Breast epithelium (tissue), 4 donors: ENCODE data around the gene DMKN. TPM values are rescaled to one million over a fixed set of nuclear protein-coding genes. Genes with fewer than 3 reads are reported as not detected.
"Not testable (repeated sequence)": the region's sequence is repeated elsewhere in the genome, so short reads cannot be mapped to it uniquely, and the experiment has no call there.

Experiments used
- DNase-seq, 2 donors: peaks; one replicate each; pipeline ENCODE4 v3.0.0-alpha.2; 2019; ENCODE audit warnings: low spot score in 2 of 2
- H3K27ac ChIP-seq, 2 donors: fragments of 200-600 bp; sonication (generic) in 1 of 2; one replicate each; pipeline ENCODE4 v1.5.1; 2016 to 2019; ENCODE audit warnings: mild to moderate bottlenecking in 1 of 2
- H3K27me3 ChIP-seq, 2 donors: fragments of 200-600 bp; sonication (generic) in 1 of 2; one replicate each; pipeline versions ENCODE4 v1.5.1 to v1.6.0; 2017 to 2019; ENCODE audit warnings: control low read depth in 1 of 2, mild to moderate bottlenecking in 1 of 2
- H3K36me3 ChIP-seq: fragments of 200-600 bp; one replicate; pipeline ENCODE4 v1.5.1; 2019
- H3K4me1 ChIP-seq, 2 donors: fragments of 200-600 bp; sonication (generic); one replicate each; pipeline ENCODE4 v1.5.1; 2016 to 2019; ENCODE audit warnings: control low read depth in 1 of 2
- H3K4me3 ChIP-seq, 3 donors: fragments of 200-600 bp; sonication (generic); 1 replicate in 2 of 3; 2 replicates in 1 of 3; pipeline ENCODE4 v1.5.1; 2016 to 2019; ENCODE audit warnings: mild to moderate bottlenecking in 3 of 3, moderate library complexity in 2 of 3
- H3K9me3 ChIP-seq, 2 donors: fragments of 200-600 bp; sonication (generic) in 1 of 2; one replicate each; pipeline ENCODE4 v1.5.1; 2016 to 2019; ENCODE audit warnings: control low read depth in 1 of 2
- CTCF ChIP-seq, 3 donors: fragments of 450-650 bp; IDR thresholded peaks; one replicate each; pipeline ENCODE4 v1.5.1; 2016 to 2017; ENCODE audit warnings: antibody characterized with exemption in 3 of 3, mild to moderate bottlenecking in 3 of 3, moderate library complexity in 3 of 3
- POLR2A ChIP-seq: fragments of 450-650 bp; IDR thresholded peaks from one replicate; pipeline ENCODE4 v1.6.1; 2016; ENCODE audit warnings: antibody characterized with exemption, mild to moderate bottlenecking, moderate library complexity
- POLR2AphosphoS5 ChIP-seq, 3 donors: sonication (generic); formaldehyde crosslinking; IDR thresholded peaks; one replicate each; pipeline ENCODE4 v1.6.1; 2017; ENCODE audit warnings: antibody characterized with exemption in 3 of 3
- intact Hi-C: fragments of 100-400 bp; cut with DNase I; formaldehyde crosslinking; loops from one replicate; pipeline ENCODE4 v1.15.1; 2023; ENCODE audit warnings: low total_unique reads
- total RNA-seq, 3 donors: library from RNA; depleted of rRNA; stranded (reverse); fragments of >200 nt; gene quantifications; one replicate each; pipeline ENCODE4 v1.1.0, GENCODE V29; 2016

The DMKN gene
- total RNA-seq, 3 donors from 2014 or later: 0.96 to 135 (median 61.0) TPM

DNA sequence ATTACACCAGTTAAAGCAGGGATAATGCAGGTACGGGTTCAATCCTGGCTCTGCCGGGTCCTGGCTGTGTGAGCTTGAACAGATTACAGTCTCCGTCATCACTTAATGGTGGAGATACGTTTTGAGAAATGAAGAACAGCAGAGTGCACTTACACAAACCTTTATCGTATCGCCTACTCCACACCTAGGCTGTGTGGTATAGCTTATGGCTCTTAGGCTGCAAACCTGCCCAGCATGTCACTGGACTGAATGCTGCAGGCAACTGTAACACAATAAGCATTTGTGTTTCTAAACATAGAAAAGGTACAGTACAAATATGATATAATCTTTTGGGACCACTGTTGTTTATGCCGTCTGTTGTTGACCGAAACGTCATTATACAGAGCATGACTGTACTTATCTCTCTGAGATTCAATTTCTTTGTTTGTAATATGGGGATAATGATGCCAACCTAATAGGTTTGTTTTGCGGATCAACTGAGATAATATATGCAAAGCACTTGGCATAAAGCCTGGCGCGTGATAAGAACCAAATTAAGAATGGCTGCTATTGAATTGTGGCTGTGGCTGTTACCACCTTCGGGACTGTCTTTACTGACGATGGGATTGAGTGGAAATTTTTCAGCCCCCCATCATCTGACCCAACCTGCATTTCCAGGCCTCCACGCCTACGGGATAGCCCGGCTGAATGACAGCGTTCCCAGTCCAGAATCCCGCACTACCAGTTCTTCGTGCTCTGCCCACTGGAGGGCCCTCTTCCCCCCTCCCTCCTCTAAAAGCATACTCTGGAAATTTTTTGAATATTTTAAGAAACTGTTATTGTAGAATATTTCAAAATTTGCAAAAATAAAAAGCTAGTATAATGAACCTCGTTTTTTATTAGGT lies 34.4 kb downstream of the DMKN start:
- Histone ChIP-seq H3K4me1 (no peaks in the 10 kb centered on the region), H3K27me3 (no peaks in the 10 kb centered on the region), H3K36me3 (no peaks in the 10 kb centered on the region), H3K9me3 (no peaks in the 10 kb centered on the region), H3K27ac (no peak overlapping the region), H3K4me3 (no peak overlapping the region)
- TF ChIP-seq POLR2AphosphoS5 (IDR thresholded peaks at IDR 0.05) (no peak), POLR2A (no peak), CTCF (IDR thresholded peaks at IDR 0.05) (no peak)
- intact Hi-C loops: no loop called here
- DNase-seq: no peak

DNA sequence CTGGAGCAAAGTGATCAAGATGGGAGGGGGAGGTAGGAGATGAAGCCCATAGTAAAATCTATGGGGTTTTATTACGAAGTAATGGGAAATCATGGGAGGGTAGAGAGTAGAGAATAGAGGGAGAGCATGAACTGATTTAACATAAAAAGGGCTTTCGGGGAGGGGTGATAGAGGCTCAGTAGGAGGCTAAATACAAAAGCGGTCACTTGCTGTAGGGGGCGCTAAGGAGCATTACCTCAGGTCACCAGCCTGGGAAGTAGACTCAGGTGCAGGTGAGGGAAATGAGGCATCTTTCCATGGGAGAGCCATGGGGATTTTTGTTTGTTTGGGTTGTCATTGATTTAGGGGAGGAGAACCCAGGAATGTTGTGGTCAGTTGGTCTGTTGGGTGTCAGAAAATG lies 37.3 kb downstream of the DMKN start:
- intact Hi-C loops: no loop called here
- no peak for DNase-seq
- Histone ChIP-seq H3K27me3 (no peaks in the 10 kb centered on the region), H3K27ac (no peak overlapping the region), H3K4me3 (no peak overlapping the region), H3K36me3 (no peaks in the 10 kb centered on the region), H3K9me3 (no peaks in the 10 kb centered on the region), H3K4me1 (no peaks in the 10 kb centered on the region)
- no peak for TF ChIP-seq CTCF (IDR thresholded peaks at IDR 0.05)
- no peak for TF ChIP-seq POLR2AphosphoS5 (IDR thresholded peaks at IDR 0.05)
- TF ChIP-seq POLR2A: no peak

DNA sequence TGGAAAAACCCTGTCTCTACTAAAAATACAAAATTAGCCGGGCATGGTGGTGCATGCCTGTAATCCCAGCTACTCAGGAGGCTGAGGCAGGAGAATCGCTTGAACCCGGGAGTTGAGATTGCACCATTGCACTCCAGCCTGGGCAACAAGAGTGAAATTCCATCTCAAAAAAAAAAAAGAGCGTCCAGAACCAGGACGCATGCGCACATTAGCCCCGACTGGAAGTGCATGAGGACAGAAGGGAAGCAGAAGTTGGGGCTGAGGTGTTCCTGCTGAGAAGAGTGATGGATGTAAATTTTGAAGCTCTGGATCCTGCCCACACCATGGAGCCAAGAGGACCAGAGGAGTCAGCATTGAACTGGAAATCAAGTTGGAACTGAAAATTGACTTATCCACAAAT lies 38.9 kb downstream of the DMKN start:
- H3K9me3 ChIP-seq, H3K27ac ChIP-seq, H3K4me1 ChIP-seq, H3K36me3 ChIP-seq, H3K4me3 ChIP-seq, H3K27me3 ChIP-seq, DNase-seq, intact Hi-C loops: not testable (repeated sequence)

DNA sequence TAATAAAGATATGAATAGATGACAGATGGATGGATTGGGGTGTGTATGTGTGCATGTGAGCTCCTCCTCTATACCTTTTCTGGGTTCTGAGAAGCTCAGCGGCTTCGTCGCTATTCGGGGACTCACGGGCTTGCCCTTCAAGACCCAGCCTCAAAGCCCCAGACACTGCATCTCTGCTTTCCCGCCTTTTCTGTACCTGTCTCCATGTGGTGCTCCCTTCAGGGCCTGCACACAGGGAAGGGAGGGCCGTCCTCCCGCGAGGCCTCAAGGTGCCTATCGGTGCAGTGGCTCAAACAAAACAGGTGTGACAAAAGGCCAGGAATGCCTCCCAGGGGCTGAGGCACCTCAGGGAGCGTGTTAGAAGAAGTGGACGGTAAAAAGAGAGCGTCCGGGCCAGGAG lies 39.3 kb downstream of the DMKN start:
- H3K27ac ChIP-seq: no peak overlapping the region
- H3K9me3 ChIP-seq: no peaks in the 10 kb centered on the region
- H3K4me3 ChIP-seq: no peak overlapping the region
- DNase-seq: no peak
- H3K36me3 ChIP-seq: no peaks in the 10 kb centered on the region
- intact Hi-C loops: no loop called here
- H3K27me3 ChIP-seq: no peaks in the 10 kb centered on the region
- no peaks in the 10 kb centered on the region for H3K4me1 ChIP-seq
- TF ChIP-seq CTCF (IDR thresholded peaks at IDR 0.05): no peak
- no peak for TF ChIP-seq POLR2A
- TF ChIP-seq POLR2AphosphoS5 (IDR thresholded peaks at IDR 0.05): no peak

DNA sequence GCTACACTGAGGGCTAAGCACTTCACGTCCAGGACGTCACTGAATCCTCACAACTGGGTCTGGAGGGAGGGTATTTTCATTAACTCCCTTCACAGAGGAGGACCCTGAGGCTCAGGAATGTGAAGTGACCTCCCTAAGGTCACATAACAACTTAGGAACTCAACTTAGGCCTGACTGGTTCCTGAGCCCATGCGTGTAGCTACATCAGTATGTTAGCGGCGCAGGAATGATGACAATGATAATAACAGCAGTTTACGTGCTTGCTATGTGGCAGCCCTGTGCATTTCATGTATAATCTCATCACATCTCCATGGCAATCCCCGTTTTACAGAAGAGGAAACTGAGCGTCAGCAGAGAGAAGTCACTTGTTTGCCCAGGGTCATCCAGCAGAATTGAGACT lies 41.5 kb downstream of the DMKN start:
- Histone ChIP-seq H3K27me3 (no peaks in the 10 kb centered on the region), H3K4me1 (no peaks in the 10 kb centered on the region), H3K4me3 (no peak overlapping the region), H3K36me3 (no peaks in the 10 kb centered on the region), H3K27ac (no peak overlapping the region), H3K9me3 (no peaks in the 10 kb centered on the region)
- intact Hi-C loops: no loop called here
- TF ChIP-seq CTCF (IDR thresholded peaks at IDR 0.05) (no peak), POLR2AphosphoS5 (IDR thresholded peaks at IDR 0.05) (no peak), POLR2A (no peak)
- DNase-seq: no peak

- H3K9me3 ChIP-seq, H3K4me1 ChIP-seq, H3K27ac ChIP-seq, H3K27me3 ChIP-seq, H3K36me3 ChIP-seq, DNase-seq, H3K4me3 ChIP-seq, intact Hi-C loops: not testable (repeated sequence)
Observed at GRCh38 chr19:35471075-35471474, 42.4 kb downstream of the DMKN start.
